Measurements from ENCODE around the gene RELN. TPM values are rescaled to one million over a fixed set of nuclear protein-coding genes. Genes with fewer than 3 reads are reported as not detected.
A peak's percentile ranks its signal among the peaks of the same experiment; 100 is the strongest.

Gene RELN
- total and polyA plus RNA-seq, 5 donors, result 1.1 to 4.1 (median 1.4) TPM

GRCh38 chr7:103466814-103467213 is 522.6 kb downstream of the RELN start:
- 43% methylated on average over 3 of the region's 3 CpGs for WGBS
- Histone ChIP-seq H3K27me3 (ENCODE audit: control insufficient read depth, insufficient read depth) (no peaks in the 10 kb centered on the region), H3K27ac (ENCODE audit: low read length) (no peak overlapping the region), H3K4me3 (ENCODE audit: low read length) (no peak overlapping the region), H3K9me3 (ENCODE audit: control insufficient read depth, low read length) (no peaks in the 10 kb centered on the region), H3K4me1 (ENCODE audit: control insufficient read depth, insufficient read depth, low read length) (no peaks in the 10 kb centered on the region)
- intact Hi-C loops (cut with DNase I), result no loop called here
- DNase-seq, result no peak
- ATAC-seq, result no peak

- DNase-seq, result no peak
- 84% methylated on average over 7 of the region's 7 CpGs for WGBS
- intact Hi-C loops (cut with DNase I), result no loop called here
- Histone ChIP-seq H3K4me1 (ENCODE audit: control insufficient read depth, insufficient read depth, low read length) (no peaks in the 10 kb centered on the region), H3K4me3 (ENCODE audit: low read length) (no peak overlapping the region), H3K27me3 (ENCODE audit: control insufficient read depth, insufficient read depth) (no peaks in the 10 kb centered on the region), H3K9me3 (ENCODE audit: control insufficient read depth, low read length) (no peaks in the 10 kb centered on the region), H3K27ac (ENCODE audit: low read length) (no peak overlapping the region)
- ATAC-seq, result no peak
These were observed 527.1 kb downstream of the RELN start for GRCh38 chr7:103462358-103462757.

GRCh38 chr7:103447073-103447960 is 542.1 kb downstream of the RELN start:
- peak; percentile 51 to 64 for ATAC-seq
- WGBS, result 17% methylated on average over 17 of the region's 17 CpGs
- DNase-seq, result peak in 1 of 3 donors; percentile 49
- Histone ChIP-seq H3K4me3 (ENCODE audit: low read length) (no peak overlapping the region), H3K4me1 (ENCODE audit: control insufficient read depth, insufficient read depth, low read length) (no peaks in the 10 kb centered on the region), H3K27me3 (ENCODE audit: control insufficient read depth, insufficient read depth) (no peaks in the 10 kb centered on the region), H3K9me3 (ENCODE audit: control insufficient read depth, low read length) (no peaks in the 10 kb centered on the region), H3K27ac (ENCODE audit: low read length) (no peak overlapping the region)
- intact Hi-C loops (cut with DNase I), result no loop called here

GRCh38 chr7:103446049-103446520 is 543.4 kb downstream of the RELN start, which contains the start of gene SLC26A5:
TSS of gene SLC26A5 (minus strand) at chr7:103446207. CDS start at chr7:103421514, 24,693 bp downstream.
- DNase-seq, result peak in 1 of 3 donors; percentile 32
- peak; percentile 45 to 75 for ATAC-seq
- Histone ChIP-seq H3K27me3 (ENCODE audit: control insufficient read depth, insufficient read depth) (no peaks in the 10 kb centered on the region), H3K4me1 (ENCODE audit: control insufficient read depth, insufficient read depth, low read length) (no peaks in the 10 kb centered on the region), H3K4me3 (ENCODE audit: low read length) (peak within 1 kb of the TSS; percentile 33), H3K9me3 (ENCODE audit: control insufficient read depth, low read length) (no peaks in the 10 kb centered on the region), H3K27ac (ENCODE audit: low read length) (no peak within 1 kb of the TSS)
- WGBS, result 3% methylated on average over 54 of the region's 54 CpGs
- intact Hi-C loops (cut with DNase I), result no loop called here

- Histone ChIP-seq H3K4me1 (ENCODE audit: control insufficient read depth, insufficient read depth, low read length) (no peaks in the 10 kb centered on the region), H3K4me3 (ENCODE audit: low read length) (peak overlapping the region; percentile 33), H3K27ac (ENCODE audit: low read length) (no peak overlapping the region), H3K27me3 (ENCODE audit: control insufficient read depth, insufficient read depth) (no peaks in the 10 kb centered on the region), H3K9me3 (ENCODE audit: control insufficient read depth, low read length) (no peaks in the 10 kb centered on the region)
- intact Hi-C loops (cut with DNase I), result no loop called here
- DNase-seq, result peak in 1 of 3 donors; percentile 30
- ATAC-seq, result peak; percentile 28 to 43
- 6% methylated on average over 48 of the region's 48 CpGs for whole genome bisulfite sequencing
These were observed 544.0 kb downstream of the RELN start for GRCh38 chr7:103445228-103446048.

GRCh38 chr7:103439661-103440060 is 549.8 kb downstream of the RELN start:
- H3K4me1 ChIP-seq (ENCODE audit: control insufficient read depth, insufficient read depth, low read length), result no peaks in the 10 kb centered on the region
- intact Hi-C loops (cut with DNase I), result no loop called here
- no peaks in the 10 kb centered on the region for H3K27me3 ChIP-seq (ENCODE audit: control insufficient read depth, insufficient read depth)

GRCh38 chr7:103437623-103438022 is 551.8 kb downstream of the RELN start:
- Histone ChIP-seq H3K9me3 (ENCODE audit: control insufficient read depth, low read length) (no peaks in the 10 kb centered on the region), H3K4me3 (ENCODE audit: low read length) (no peak overlapping the region), H3K27me3 (ENCODE audit: control insufficient read depth, insufficient read depth) (no peaks in the 10 kb centered on the region), H3K27ac (ENCODE audit: low read length) (no peak overlapping the region), H3K4me1 (ENCODE audit: control insufficient read depth, insufficient read depth, low read length) (no peaks in the 10 kb centered on the region)
- ATAC-seq (no peak), DNase-seq (no peak)
- 94% methylated on average over 1 of the region's 1 CpG for WGBS
- intact Hi-C loops (cut with DNase I), result no loop called here

More at GRCh38 chr7:103439661-103440060, 549.8 kb downstream of the RELN start:
- DNase-seq (no peak), ATAC-seq (no peak)
- WGBS, result 95% methylated on average over 8 of the region's 8 CpGs
- Histone ChIP-seq H3K9me3 (ENCODE audit: control insufficient read depth, low read length) (no peaks in the 10 kb centered on the region), H3K27ac (ENCODE audit: low read length) (no peak overlapping the region), H3K4me3 (ENCODE audit: low read length) (no peak overlapping the region)

- intact Hi-C loops (cut with DNase I), result no loop called here
- 69% methylated on average over 1 of the region's 1 CpG for WGBS
- H3K4me1 ChIP-seq (ENCODE audit: control insufficient read depth, insufficient read depth, low read length), result no peaks in the 10 kb centered on the region
These were observed 556.7 kb downstream of the RELN start for GRCh38 chr7:103432712-103433111.

GRCh38 chr7:103425177-103425576 is 564.3 kb downstream of the RELN start:
- WGBS, result 44% methylated on average over 1 of the region's 1 CpG
- intact Hi-C loops (cut with DNase I), result no loop called here

More at GRCh38 chr7:103432712-103433111, 556.7 kb downstream of the RELN start:
- H3K27ac ChIP-seq (ENCODE audit: low read length), result no peak overlapping the region
- no peak for DNase-seq
- ATAC-seq, result no peak
- no peak overlapping the region for H3K4me3 ChIP-seq (ENCODE audit: low read length)
- no peaks in the 10 kb centered on the region for H3K27me3 ChIP-seq (ENCODE audit: control insufficient read depth, insufficient read depth)
- no peaks in the 10 kb centered on the region for H3K9me3 ChIP-seq (ENCODE audit: control insufficient read depth, low read length)

GRCh38 chr7:103423467-103424179 is 565.8 kb downstream of the RELN start:
- no peaks in the 10 kb centered on the region for H3K9me3 ChIP-seq (ENCODE audit: control insufficient read depth, low read length)
- 81% methylated on average over 3 of the region's 3 CpGs for WGBS
- intact Hi-C loops (cut with DNase I), result no loop called here
- no peak for ATAC-seq
- no peak overlapping the region for H3K27ac ChIP-seq (ENCODE audit: low read length)
- H3K27me3 ChIP-seq (ENCODE audit: control insufficient read depth, insufficient read depth), result no peaks in the 10 kb centered on the region
- no peak overlapping the region for H3K4me3 ChIP-seq (ENCODE audit: low read length)
- no peak for DNase-seq
- H3K4me1 ChIP-seq (ENCODE audit: control insufficient read depth, insufficient read depth, low read length), result no peaks in the 10 kb centered on the region

More at GRCh38 chr7:103425177-103425576, 564.3 kb downstream of the RELN start:
- Histone ChIP-seq H3K9me3 (ENCODE audit: control insufficient read depth, low read length) (no peaks in the 10 kb centered on the region), H3K4me3 (ENCODE audit: low read length) (no peak overlapping the region), H3K4me1 (ENCODE audit: control insufficient read depth, insufficient read depth, low read length) (no peaks in the 10 kb centered on the region), H3K27me3 (ENCODE audit: control insufficient read depth, insufficient read depth) (no peaks in the 10 kb centered on the region), H3K27ac (ENCODE audit: low read length) (no peak overlapping the region)
- DNase-seq (no peak), ATAC-seq (no peak)
